Measurements from ENCODE around the gene LHX3.
A peak's percentile ranks its signal among the peaks of the same experiment; 100 is the strongest.

LHX3 gene

DNA sequence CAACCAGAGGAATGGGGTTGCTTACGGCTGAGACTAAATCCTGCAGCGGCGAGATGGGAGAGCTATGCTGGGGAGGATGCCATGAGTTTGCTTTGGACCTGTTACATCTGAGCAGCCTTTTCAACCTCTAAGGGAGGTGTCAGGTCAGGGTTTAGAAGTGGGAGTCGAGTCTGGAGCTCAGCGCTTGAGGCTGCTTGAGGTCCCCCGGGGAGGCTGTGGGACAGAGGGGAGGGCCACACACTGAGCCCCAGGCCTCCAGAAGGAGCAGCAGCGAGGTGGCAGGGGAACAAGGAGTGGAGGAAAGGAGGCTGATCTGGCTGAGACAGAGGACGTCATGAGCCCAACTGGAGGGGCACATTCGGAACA lies 42.6 kb upstream of the LHX3 start:
- TF ChIP-seq EZH2 (optimal IDR thresholded peaks at IDR 0.05; ENCODE audit: low read depth, low read length) (no peak), EZH2phosphoT487 (IDR thresholded peaks at IDR 0.05; ENCODE audit: low read length) (no peak)
- TF ChIP-seq, protein P1, sequence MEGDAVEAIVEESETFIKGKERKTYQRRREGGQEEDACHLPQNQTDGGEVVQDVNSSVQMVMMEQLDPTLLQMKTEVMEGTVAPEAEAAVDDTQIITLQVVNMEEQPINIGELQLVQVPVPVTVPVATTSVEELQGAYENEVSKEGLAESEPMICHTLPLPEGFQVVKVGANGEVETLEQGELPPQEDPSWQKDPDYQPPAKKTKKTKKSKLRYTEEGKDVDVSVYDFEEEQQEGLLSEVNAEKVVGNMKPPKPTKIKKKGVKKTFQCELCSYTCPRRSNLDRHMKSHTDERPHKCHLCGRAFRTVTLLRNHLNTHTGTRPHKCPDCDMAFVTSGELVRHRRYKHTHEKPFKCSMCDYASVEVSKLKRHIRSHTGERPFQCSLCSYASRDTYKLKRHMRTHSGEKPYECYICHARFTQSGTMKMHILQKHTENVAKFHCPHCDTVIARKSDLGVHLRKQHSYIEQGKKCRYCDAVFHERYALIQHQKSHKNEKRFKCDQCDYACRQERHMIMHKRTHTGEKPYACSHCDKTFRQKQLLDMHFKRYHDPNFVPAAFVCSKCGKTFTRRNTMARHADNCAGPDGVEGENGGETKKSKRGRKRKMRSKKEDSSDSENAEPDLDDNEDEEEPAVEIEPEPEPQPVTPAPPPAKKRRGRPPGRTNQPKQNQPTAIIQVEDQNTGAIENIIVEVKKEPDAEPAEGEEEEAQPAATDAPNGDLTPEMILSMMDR (IDR thresholded peaks at IDR 0.05; ENCODE audit: low read length): no peak
- Histone ChIP-seq H3K36me3 (replicated peaks; ENCODE audit: insufficient read depth, low read length) (no peaks in the 10 kb centered on the region), H2AFZ (ENCODE audit: low read length) (no peak overlapping the region), H3K27me3 (replicated peaks; ENCODE audit: insufficient read depth, low read length) (peaks cover 59% of the 10 kb centered on the region), H3K4me2 (ENCODE audit: low read depth, low read length) (no peak overlapping the region), H3K9ac (ENCODE audit: low read length) (no peak overlapping the region), H3K27ac (ENCODE audit: low read length) (no peak overlapping the region), H4K20me1 (ENCODE audit: insufficient read depth, low read length) (no peaks in the 10 kb centered on the region; the same call in 1 of the 2 replicates), H3F3A (ENCODE audit: insufficient read depth, low read length) (peaks cover 19% of the 10 kb centered on the region), H3K9me2 (replicated peaks; ENCODE audit: insufficient read depth, low read length) (no peaks in the 10 kb centered on the region), H3K4me1 (ENCODE audit: low read length) (peaks cover 18% of the 10 kb centered on the region), H3K79me2 (ENCODE audit: low read length) (peaks cover 28% of the 10 kb centered on the region), H3K4me3 (ENCODE audit: low read length) (no peak overlapping the region), H3K9me3 (replicated peaks; ENCODE audit: insufficient read depth, low read length) (no peaks in the 10 kb centered on the region)
- no peak for DNase-seq

DNA sequence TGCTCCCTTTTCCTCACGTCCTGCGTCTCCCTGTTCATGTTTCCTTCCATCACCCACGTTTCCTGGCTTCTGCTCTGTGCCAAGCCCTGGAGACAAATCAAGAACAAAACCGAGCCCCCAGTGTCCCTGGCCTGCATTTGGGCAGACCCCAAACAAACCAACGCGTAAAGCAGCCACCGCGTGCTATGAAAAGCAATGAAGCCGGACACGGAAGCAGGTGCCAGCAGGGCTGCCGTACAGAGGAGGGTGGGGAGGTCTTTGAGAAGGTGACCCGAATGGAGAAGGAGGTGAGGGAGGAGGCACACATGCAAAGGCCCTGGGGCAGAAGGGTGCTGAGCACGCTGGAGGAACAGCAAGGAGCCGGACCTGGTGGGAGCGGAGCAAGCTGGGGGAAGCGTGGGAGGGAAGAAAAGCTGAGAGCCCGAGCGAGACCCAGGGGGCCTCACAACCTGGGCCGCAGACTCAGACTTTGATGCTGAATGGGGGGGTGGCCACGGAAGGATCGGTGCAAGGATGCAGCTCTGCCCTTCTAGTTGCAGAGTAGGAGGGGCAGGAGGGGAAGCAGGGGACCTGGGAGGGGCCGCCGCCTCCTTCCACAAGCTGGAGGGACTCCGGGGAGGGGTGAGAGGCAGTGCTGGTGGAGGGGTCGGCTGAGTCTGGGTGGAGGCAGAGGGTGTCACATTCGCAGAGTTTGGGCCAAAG lies 42.1 kb upstream of the LHX3 start:
- Histone ChIP-seq H3K9ac (ENCODE audit: low read length) (no peak overlapping the region), H3K27ac (ENCODE audit: low read length) (no peak overlapping the region), H3K4me2 (ENCODE audit: low read depth, low read length) (no peak overlapping the region), H3K9me2 (replicated peaks; ENCODE audit: insufficient read depth, low read length) (no peaks in the 10 kb centered on the region), H3K36me3 (replicated peaks; ENCODE audit: insufficient read depth, low read length) (no peaks in the 10 kb centered on the region), H3K9me3 (replicated peaks; ENCODE audit: insufficient read depth, low read length) (no peaks in the 10 kb centered on the region), H3K4me3 (ENCODE audit: low read length) (no peak overlapping the region), H3K4me1 (ENCODE audit: low read length) (peaks cover 18% of the 10 kb centered on the region), H3K79me2 (ENCODE audit: low read length) (peaks cover 34% of the 10 kb centered on the region), H2AFZ (ENCODE audit: low read length) (no peak overlapping the region), H3K27me3 (replicated peaks; ENCODE audit: insufficient read depth, low read length) (peaks cover 56% of the 10 kb centered on the region), H3F3A (ENCODE audit: insufficient read depth, low read length) (peaks cover 19% of the 10 kb centered on the region), H4K20me1 (ENCODE audit: insufficient read depth, low read length) (no peaks in the 10 kb centered on the region; the same call in 1 of the 2 replicates)
- TF ChIP-seq EZH2 (optimal IDR thresholded peaks at IDR 0.05; ENCODE audit: low read depth, low read length) (no peak), EZH2phosphoT487 (IDR thresholded peaks at IDR 0.05; ENCODE audit: low read length) (no peak)
- TF ChIP-seq, protein P1 (IDR thresholded peaks at IDR 0.05; ENCODE audit: low read length): no peak
- DNase-seq: no peak

DNA sequence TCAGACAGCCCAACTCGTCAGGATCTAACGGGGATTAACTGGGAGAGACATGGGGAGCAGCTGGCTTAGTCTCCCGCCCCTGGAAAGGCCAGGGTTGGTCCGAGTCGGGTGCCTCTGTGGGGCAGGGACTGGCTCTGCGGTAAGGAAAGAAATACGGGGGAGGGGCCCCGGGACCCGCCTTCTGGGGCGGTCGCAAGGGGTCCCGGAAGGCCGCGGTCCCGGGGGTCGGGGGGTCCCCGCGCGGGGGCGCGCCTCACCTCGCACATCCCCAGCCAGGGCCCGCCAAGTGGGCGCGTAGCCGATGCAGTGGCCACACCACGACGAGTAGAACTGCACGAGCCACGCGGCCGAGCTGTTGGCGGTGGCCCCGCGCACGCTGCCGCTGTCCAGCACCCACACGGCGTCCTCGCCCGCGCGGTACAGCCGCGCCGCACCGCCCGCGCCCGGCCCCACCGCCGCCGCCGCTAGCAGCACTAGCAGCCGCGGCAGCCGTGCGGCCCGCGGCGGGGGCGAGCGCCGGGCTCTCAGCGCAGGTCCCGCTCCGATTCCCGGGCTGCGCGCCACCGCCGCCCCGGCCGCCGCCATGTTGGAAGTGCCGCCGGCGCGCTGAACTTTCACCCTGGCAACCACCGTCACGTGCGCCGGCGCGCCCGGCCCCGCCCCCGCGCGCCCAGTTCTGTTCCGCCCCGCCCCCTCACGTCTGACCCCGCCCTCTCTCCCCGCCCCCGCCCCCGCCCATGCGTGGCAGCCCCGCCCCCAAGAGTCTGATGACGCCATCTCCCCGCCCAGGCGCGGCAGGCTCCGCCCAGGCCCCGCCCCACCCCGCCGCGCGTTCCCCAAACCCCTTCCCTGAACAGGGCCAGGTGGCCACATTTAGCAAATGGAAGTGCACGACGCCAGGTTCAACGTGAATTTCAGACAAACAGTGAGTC lies 40.6 kb upstream of the LHX3 start, which contains the start of gene QSOX2:
Gene QSOX2, minus strand, starts transcription at position 594 of the 932 bp plus-strand sequence. Its CDS starts 9 bp downstream, at position 585.
- peak within 1 kb of the TSS; percentile 42; the same call in 1 of the 2 replicates for H3K27ac ChIP-seq (ENCODE audit: low read length)
- H3K9me2 ChIP-seq (replicated peaks; ENCODE audit: insufficient read depth, low read length): no peaks in the 10 kb centered on the region
- peak within 1 kb of the TSS; percentile 78 for H3K4me3 ChIP-seq (ENCODE audit: low read length)
- H3K27me3 ChIP-seq (replicated peaks; ENCODE audit: insufficient read depth, low read length): peaks cover 44% of the 10 kb centered on the region
- H3K4me1 ChIP-seq (ENCODE audit: low read length): peaks cover 22% of the 10 kb centered on the region
- no peaks in the 10 kb centered on the region for H3K36me3 ChIP-seq (replicated peaks; ENCODE audit: insufficient read depth, low read length)
- peaks cover 19% of the 10 kb centered on the region for H3F3A ChIP-seq (ENCODE audit: insufficient read depth, low read length)
- H3K9ac ChIP-seq (ENCODE audit: low read length): peak within 1 kb of the TSS; percentile 71
- DNase-seq: peak; percentile 71
- H3K9me3 ChIP-seq (replicated peaks; ENCODE audit: insufficient read depth, low read length): no peaks in the 10 kb centered on the region
- TF ChIP-seq, protein P1 (IDR thresholded peaks at IDR 0.05; ENCODE audit: low read length): no peak
- TF ChIP-seq EZH2phosphoT487 (IDR thresholded peaks at IDR 0.05; ENCODE audit: low read length): no peak
- no peak for TF ChIP-seq EZH2 (optimal IDR thresholded peaks at IDR 0.05; ENCODE audit: low read depth, low read length)
- H3K79me2 ChIP-seq (ENCODE audit: low read length): peaks cover 49% of the 10 kb centered on the region
- H4K20me1 ChIP-seq (ENCODE audit: insufficient read depth, low read length): no peaks in the 10 kb centered on the region; the same call in 1 of the 2 replicates
- H3K4me2 ChIP-seq (ENCODE audit: low read depth, low read length): peak within 1 kb of the TSS; percentile 98
- no peak within 1 kb of the TSS; the same call in 1 of the 2 replicates for H2AFZ ChIP-seq (ENCODE audit: low read length)
